Hepatocyte (in vitro differentiated cells): ENCODE results near the gene HIVEP2.
A peak's percentile ranks its signal among the peaks of the same experiment; 100 is the strongest.

Experiments
- EZH2 ChIP-seq: fragments of 200-600 bp; sonication (generic); IDR thresholded peaks from 2 replicates; pipeline ENCODE4 v1.6.1; 2016; ENCODE audit warnings: antibody characterized with exemption, mild to moderate bottlenecking, borderline replicate concordance
- EZH2phosphoT487 ChIP-seq: fragments of 200-600 bp; sonication (generic); IDR thresholded peaks from one replicate; pipeline ENCODE4 v1.6.1; 2018; ENCODE audit warnings: antibody characterized with exemption, mild to moderate bottlenecking, low read depth, moderate library complexity; ENCODE audit not compliant: unreplicated experiment, severe bottlenecking
- TF ChIP-seq, protein P1 (sequence below): fragments of 200-600 bp; sonication (generic); IDR thresholded peaks from 2 replicates; pipeline ENCODE4 v1.5.1; 2016; ENCODE audit warnings: antibody characterized with exemption, mild to moderate bottlenecking; ENCODE audit not compliant: poor library complexity

DNA sequence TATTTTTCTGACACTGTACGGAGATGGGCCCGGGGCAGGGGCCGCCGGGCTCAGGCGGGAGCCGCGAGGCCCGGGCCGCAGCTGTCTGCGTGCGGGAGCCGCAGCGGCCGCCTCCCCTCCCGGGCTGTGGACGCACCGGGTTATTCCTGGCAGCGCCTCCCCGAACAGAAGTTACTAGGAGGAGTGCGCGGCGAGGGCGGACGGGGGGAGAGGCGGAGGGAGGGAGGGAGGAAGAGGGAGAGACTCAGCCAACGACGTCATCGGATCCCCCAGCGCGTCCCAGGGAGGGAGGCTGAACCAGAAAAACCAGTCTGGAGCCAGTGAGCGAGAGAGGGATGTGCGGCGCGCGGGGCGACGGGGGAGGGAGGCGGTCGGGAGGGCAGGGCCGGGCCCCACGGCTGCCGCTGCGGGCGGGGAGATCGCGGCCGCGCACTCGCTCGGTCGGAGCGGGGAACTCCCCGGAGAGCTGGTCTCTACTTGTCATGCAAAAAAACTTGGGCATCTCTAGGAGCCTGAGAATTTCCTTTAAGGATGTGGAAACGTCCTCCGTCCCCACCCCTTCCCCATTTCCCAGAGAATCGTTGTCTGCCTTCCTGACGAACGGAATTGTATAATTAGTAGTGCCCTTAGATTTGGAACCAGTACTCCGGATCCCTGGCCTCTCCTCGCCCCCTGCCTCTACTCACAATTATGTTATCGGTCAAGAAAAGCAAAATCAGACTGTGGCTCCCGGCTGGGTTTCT is 1.4 kb upstream of the HIVEP2 start:
- TF ChIP-seq, protein P1, sequence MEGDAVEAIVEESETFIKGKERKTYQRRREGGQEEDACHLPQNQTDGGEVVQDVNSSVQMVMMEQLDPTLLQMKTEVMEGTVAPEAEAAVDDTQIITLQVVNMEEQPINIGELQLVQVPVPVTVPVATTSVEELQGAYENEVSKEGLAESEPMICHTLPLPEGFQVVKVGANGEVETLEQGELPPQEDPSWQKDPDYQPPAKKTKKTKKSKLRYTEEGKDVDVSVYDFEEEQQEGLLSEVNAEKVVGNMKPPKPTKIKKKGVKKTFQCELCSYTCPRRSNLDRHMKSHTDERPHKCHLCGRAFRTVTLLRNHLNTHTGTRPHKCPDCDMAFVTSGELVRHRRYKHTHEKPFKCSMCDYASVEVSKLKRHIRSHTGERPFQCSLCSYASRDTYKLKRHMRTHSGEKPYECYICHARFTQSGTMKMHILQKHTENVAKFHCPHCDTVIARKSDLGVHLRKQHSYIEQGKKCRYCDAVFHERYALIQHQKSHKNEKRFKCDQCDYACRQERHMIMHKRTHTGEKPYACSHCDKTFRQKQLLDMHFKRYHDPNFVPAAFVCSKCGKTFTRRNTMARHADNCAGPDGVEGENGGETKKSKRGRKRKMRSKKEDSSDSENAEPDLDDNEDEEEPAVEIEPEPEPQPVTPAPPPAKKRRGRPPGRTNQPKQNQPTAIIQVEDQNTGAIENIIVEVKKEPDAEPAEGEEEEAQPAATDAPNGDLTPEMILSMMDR: peak; percentile 2
- TF ChIP-seq EZH2: no peak
- no peak for TF ChIP-seq EZH2phosphoT487
